ENCODE results near the gene CCDC146.
"Not testable (repeated sequence)": the region's sequence is repeated elsewhere in the genome, so short reads cannot be mapped to it uniquely, and the experiment has no call there.

Gene CCDC146

DNA sequence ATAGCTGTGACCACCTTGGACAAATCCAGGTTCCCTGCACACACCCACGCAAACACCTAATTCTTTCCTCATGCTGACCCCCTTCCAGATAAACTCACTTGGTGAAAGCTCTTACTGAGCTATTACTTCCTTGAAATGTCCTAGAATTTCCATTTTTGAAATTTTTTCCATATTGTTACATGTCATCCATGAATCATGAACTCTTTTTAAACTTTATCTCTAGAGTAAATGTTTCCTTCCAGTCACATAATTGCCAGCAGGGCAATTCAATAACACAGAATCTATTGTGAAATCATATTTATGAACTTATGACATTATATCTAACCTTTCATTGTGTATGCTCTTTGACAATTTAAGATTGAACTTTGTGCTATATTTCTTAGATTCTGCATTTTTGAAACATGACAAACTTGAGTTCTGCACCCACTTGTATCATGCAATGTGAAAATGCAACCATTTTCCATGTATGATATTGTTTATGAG, 104.0 kb downstream of the CCDC146 start:
- no peaks in the 10 kb centered on the region for H3K79me1 ChIP-seq (ENCODE audit: low read depth, low read length)
- peaks cover 0 to 1% of the 10 kb centered on the region in 2 donors for H3K9me3 ChIP-seq (replicated peaks in 1 of 2; ENCODE audit: control insufficient read depth in 2 of 2, insufficient read depth in 1 of 2, low read depth in 1 of 2, low read length in 2 of 2)
- no peaks in the 10 kb centered on the region for H3K36me3 ChIP-seq (replicated peaks in 1 of 2; ENCODE audit: control insufficient read depth in 2 of 2, insufficient read depth in 2 of 2, low read length in 2 of 2)
- H3K27me3 ChIP-seq (ENCODE audit: control insufficient read depth in 3 of 3, insufficient read depth in 3 of 3, low read depth in 1 of 3, low read length in 3 of 3) = no peaks in the 10 kb centered on the region
- no CpG with 5 or more reads among the region's 1 CpG for WGBS, 2 donors (ENCODE audit: extremely low coverage in 2 of 2, insufficient read length in 2 of 2, insufficient replicate concordance in 1 of 2)
- no peak overlapping the region for H3K18ac ChIP-seq (ENCODE audit: low read length)
- H2BK5ac ChIP-seq (ENCODE audit: low read length) = no peak overlapping the region
- no peak overlapping the region for H2BK12ac ChIP-seq (ENCODE audit: low read length)
- H3K14ac ChIP-seq (ENCODE audit: low read length) = no peak overlapping the region
- H3K27ac ChIP-seq (replicated peaks; ENCODE audit: low read length) = no peak overlapping the region
- no peak overlapping the region for H2AFZ ChIP-seq (ENCODE audit: low read length)
- no peak overlapping the region for H4K8ac ChIP-seq (ENCODE audit: low read depth, low read length)
- DNase-seq (ENCODE audit: low spot score) = no peak
- no peak overlapping the region for H3K23ac ChIP-seq (ENCODE audit: low read depth, low read length, poor library complexity)
- no peak overlapping the region for H3K4ac ChIP-seq (ENCODE audit: low read length)
- no peak overlapping the region for H3K9ac ChIP-seq (ENCODE audit: low read depth, low read length, poor library complexity)
- no peak overlapping the region for H3K4me2 ChIP-seq (ENCODE audit: insufficient read depth, low read length, poor library complexity, severe bottlenecking)
- H2BK120ac ChIP-seq (ENCODE audit: low read depth, low read length) = no peak overlapping the region
- H2BK15ac ChIP-seq (ENCODE audit: low read length) = no peak overlapping the region
- H3K4me3 ChIP-seq (ENCODE audit: low read length in 2 of 2) = no peak overlapping the region
- no peak overlapping the region for H2AK5ac ChIP-seq (ENCODE audit: low read depth, low read length)
- peaks cover 2 to 4% of the 10 kb centered on the region in 2 donors for H3K4me1 ChIP-seq (ENCODE audit: control insufficient read depth in 2 of 2, insufficient read depth in 1 of 2, low read depth in 1 of 2, low read length in 2 of 2)
- H4K91ac ChIP-seq (ENCODE audit: low read depth, low read length, poor library complexity) = no peak overlapping the region

GRCh38 chr7:77228795-77229194, 106.4 kb downstream of the CCDC146 start:
- H3K4me2 ChIP-seq (ENCODE audit: insufficient read depth, low read length, poor library complexity, severe bottlenecking); H3K4me1 ChIP-seq (ENCODE audit: control insufficient read depth in 2 of 2, insufficient read depth in 1 of 2, low read depth in 1 of 2, low read length in 2 of 2); H2AFZ ChIP-seq (ENCODE audit: low read length): not testable (repeated sequence)

GRCh38 chr7:77232467-77232866, 110.1 kb downstream of the CCDC146 start:
- WGBS, 2 donors (ENCODE audit: extremely low coverage in 2 of 2, insufficient read length in 2 of 2, insufficient replicate concordance in 1 of 2) = no CpG with 5 or more reads among the region's 2 CpGs
- Histone ChIP-seq H3K36me3 (replicated peaks in 1 of 2; ENCODE audit: control insufficient read depth in 2 of 2, insufficient read depth in 2 of 2, low read length in 2 of 2) (no peaks in the 10 kb centered on the region), H2BK12ac (ENCODE audit: low read length) (no peak overlapping the region), H2AK5ac (ENCODE audit: low read depth, low read length) (no peak overlapping the region), H3K4me1 (ENCODE audit: control insufficient read depth in 2 of 2, insufficient read depth in 1 of 2, low read depth in 1 of 2, low read length in 2 of 2) (peaks cover 0 to 2% of the 10 kb centered on the region in 2 donors), H3K18ac (ENCODE audit: low read length) (peak overlapping the region; percentile 5), H4K91ac (ENCODE audit: low read depth, low read length, poor library complexity) (no peak overlapping the region), H3K14ac (ENCODE audit: low read length) (no peak overlapping the region), H3K4ac (ENCODE audit: low read length) (no peak overlapping the region), H2BK15ac (ENCODE audit: low read length) (no peak overlapping the region), H3K4me2 (ENCODE audit: insufficient read depth, low read length, poor library complexity, severe bottlenecking) (no peak overlapping the region), H3K27me3 (ENCODE audit: control insufficient read depth in 3 of 3, insufficient read depth in 3 of 3, low read depth in 1 of 3, low read length in 3 of 3) (no peaks in the 10 kb centered on the region), H3K9ac (ENCODE audit: low read depth, low read length, poor library complexity) (no peak overlapping the region), H3K9me3 (replicated peaks in 1 of 2; ENCODE audit: control insufficient read depth in 2 of 2, insufficient read depth in 1 of 2, low read depth in 1 of 2, low read length in 2 of 2) (no peaks in the 10 kb centered on the region), H3K79me1 (ENCODE audit: low read depth, low read length) (no peaks in the 10 kb centered on the region), H3K4me3 (ENCODE audit: low read length in 2 of 2) (no peak overlapping the region), H3K23ac (ENCODE audit: low read depth, low read length, poor library complexity) (no peak overlapping the region), H2AFZ (ENCODE audit: low read length) (no peak overlapping the region), H3K27ac (replicated peaks; ENCODE audit: low read length) (no peak overlapping the region), H4K8ac (ENCODE audit: low read depth, low read length) (no peak overlapping the region), H2BK5ac (ENCODE audit: low read length) (no peak overlapping the region), H2BK120ac (ENCODE audit: low read depth, low read length) (no peak overlapping the region)
- DNase-seq (ENCODE audit: low spot score) = no peak

More at GRCh38 chr7:77228795-77229194, 106.4 kb downstream of the CCDC146 start:
- not testable (repeated sequence) for H3K9me3 ChIP-seq (replicated peaks in 1 of 2; ENCODE audit: control insufficient read depth in 2 of 2, insufficient read depth in 1 of 2, low read depth in 1 of 2, low read length in 2 of 2); H4K8ac ChIP-seq (ENCODE audit: low read depth, low read length); H3K4ac ChIP-seq (ENCODE audit: low read length); H3K27ac ChIP-seq (replicated peaks; ENCODE audit: low read length); H3K18ac ChIP-seq (ENCODE audit: low read length); H3K36me3 ChIP-seq (replicated peaks in 1 of 2; ENCODE audit: control insufficient read depth in 2 of 2, insufficient read depth in 2 of 2, low read length in 2 of 2); H3K27me3 ChIP-seq (ENCODE audit: control insufficient read depth in 3 of 3, insufficient read depth in 3 of 3, low read depth in 1 of 3, low read length in 3 of 3); H2BK12ac ChIP-seq (ENCODE audit: low read length); H3K79me1 ChIP-seq (ENCODE audit: low read depth, low read length); H3K9ac ChIP-seq (ENCODE audit: low read depth, low read length, poor library complexity); H2BK15ac ChIP-seq (ENCODE audit: low read length); H3K14ac ChIP-seq (ENCODE audit: low read length); H2BK5ac ChIP-seq (ENCODE audit: low read length); H4K91ac ChIP-seq (ENCODE audit: low read depth, low read length, poor library complexity); H2AK5ac ChIP-seq (ENCODE audit: low read depth, low read length); H3K4me3 ChIP-seq (ENCODE audit: low read length in 2 of 2); H3K23ac ChIP-seq (ENCODE audit: low read depth, low read length, poor library complexity); H2BK120ac ChIP-seq (ENCODE audit: low read depth, low read length); DNase-seq (ENCODE audit: low spot score)

- no peaks in the 10 kb centered on the region for H3K36me3 ChIP-seq (replicated peaks in 1 of 2; ENCODE audit: control insufficient read depth in 2 of 2, insufficient read depth in 2 of 2, low read length in 2 of 2)
- H3K23ac ChIP-seq (ENCODE audit: low read depth, low read length, poor library complexity) = no peak overlapping the region
- no peak overlapping the region for H3K9ac ChIP-seq (ENCODE audit: low read depth, low read length, poor library complexity)
- H4K8ac ChIP-seq (ENCODE audit: low read depth, low read length) = no peak overlapping the region
- H3K4me3 ChIP-seq (ENCODE audit: low read length in 2 of 2) = no peak overlapping the region
- H3K18ac ChIP-seq (ENCODE audit: low read length) = no peak overlapping the region
- no peak overlapping the region for H2BK5ac ChIP-seq (ENCODE audit: low read length)
- no peak overlapping the region for H2BK15ac ChIP-seq (ENCODE audit: low read length)
- H2AFZ ChIP-seq (ENCODE audit: low read length) = no peak overlapping the region
- no peak overlapping the region for H3K4ac ChIP-seq (ENCODE audit: low read length)
- no peak overlapping the region for H2BK12ac ChIP-seq (ENCODE audit: low read length)
- peaks cover 0 to 1% (median 0%) of the 10 kb centered on the region in 3 experiments for H3K27me3 ChIP-seq (ENCODE audit: control insufficient read depth in 3 of 3, insufficient read depth in 3 of 3, low read depth in 1 of 3, low read length in 3 of 3)
- H3K4me2 ChIP-seq (ENCODE audit: insufficient read depth, low read length, poor library complexity, severe bottlenecking) = no peak overlapping the region
- no peak for DNase-seq (ENCODE audit: low spot score)
- H4K91ac ChIP-seq (ENCODE audit: low read depth, low read length, poor library complexity) = no peak overlapping the region
- H3K14ac ChIP-seq (ENCODE audit: low read length) = no peak overlapping the region
- no peaks in the 10 kb centered on the region for H3K79me1 ChIP-seq (ENCODE audit: low read depth, low read length)
- WGBS, 2 donors (ENCODE audit: extremely low coverage in 2 of 2, insufficient read length in 2 of 2, insufficient replicate concordance in 1 of 2) = 100% methylated on average over 1 of the region's 2 CpGs; no CpG with 5 or more reads in 1 of the 2 donors
- no peak overlapping the region for H2BK120ac ChIP-seq (ENCODE audit: low read depth, low read length)
- no peak overlapping the region for H2AK5ac ChIP-seq (ENCODE audit: low read depth, low read length)
- peaks cover 0 to 2% of the 10 kb centered on the region in 2 donors for H3K4me1 ChIP-seq (ENCODE audit: control insufficient read depth in 2 of 2, insufficient read depth in 1 of 2, low read depth in 1 of 2, low read length in 2 of 2)
- no peak overlapping the region for H3K27ac ChIP-seq (replicated peaks; ENCODE audit: low read length)
- no peaks in the 10 kb centered on the region for H3K9me3 ChIP-seq (replicated peaks in 1 of 2; ENCODE audit: control insufficient read depth in 2 of 2, insufficient read depth in 1 of 2, low read depth in 1 of 2, low read length in 2 of 2)
Observed at GRCh38 chr7:77235276-77235675, 112.9 kb downstream of the CCDC146 start.
